Subcutaneous abdominal adipose tissue (tissue), 5 donors: ENCODE measurements around the gene ZNF524.
A peak's percentile ranks its signal among the peaks of the same experiment; 100 is the strongest.
"Not testable (repeated sequence)": the region's sequence is repeated elsewhere in the genome, so short reads cannot be mapped to it uniquely, and the experiment has no call there.

Experiments used
- H3K27ac ChIP-seq: one replicate; pipeline ENCODE4 v1.7.0; 2013; ENCODE audit warnings: low read depth, mild to moderate bottlenecking, inconsistent platforms, low read length, moderate library complexity
- H3K27me3 ChIP-seq, 5 donors: one replicate each; pipeline ENCODE4 v1.7.0; 2013; ENCODE audit warnings: low read length in 5 of 5, inconsistent platforms in 1 of 5; ENCODE audit not compliant: control insufficient read depth in 5 of 5, insufficient read depth in 4 of 5
- H3K36me3 ChIP-seq, 5 donors: one replicate each; pipeline ENCODE4 v1.7.0; 2013; ENCODE audit warnings: low read length in 5 of 5; ENCODE audit not compliant: control insufficient read depth in 5 of 5, insufficient read depth in 5 of 5
- H3K4me1 ChIP-seq, 5 donors: one replicate each; pipeline ENCODE4 v1.7.0; 2013; ENCODE audit warnings: low read length in 5 of 5, mild to moderate bottlenecking in 3 of 5, moderate library complexity in 1 of 5; ENCODE audit not compliant: control insufficient read depth in 5 of 5, insufficient read depth in 5 of 5
- H3K4me3 ChIP-seq, 5 donors: one replicate each; pipeline ENCODE4 v1.7.0; 2013; ENCODE audit warnings: low read length in 5 of 5, low read depth in 1 of 5
- H3K9ac ChIP-seq, 5 donors: one replicate each; pipeline ENCODE4 v1.7.0; 2013; ENCODE audit warnings: low read length in 5 of 5, mild to moderate bottlenecking in 4 of 5, moderate library complexity in 3 of 5
- H3K9me3 ChIP-seq, 5 donors: one replicate each; pipeline ENCODE4 v1.7.0; 2013; ENCODE audit warnings: low read length in 5 of 5; ENCODE audit not compliant: control insufficient read depth in 5 of 5
- donor health status: healthy.
- donor health status: healthy.
- donor health status: healthy.
- donor health status: healthy.
- donor health status: healthy.

ZNF524 gene

DNA sequence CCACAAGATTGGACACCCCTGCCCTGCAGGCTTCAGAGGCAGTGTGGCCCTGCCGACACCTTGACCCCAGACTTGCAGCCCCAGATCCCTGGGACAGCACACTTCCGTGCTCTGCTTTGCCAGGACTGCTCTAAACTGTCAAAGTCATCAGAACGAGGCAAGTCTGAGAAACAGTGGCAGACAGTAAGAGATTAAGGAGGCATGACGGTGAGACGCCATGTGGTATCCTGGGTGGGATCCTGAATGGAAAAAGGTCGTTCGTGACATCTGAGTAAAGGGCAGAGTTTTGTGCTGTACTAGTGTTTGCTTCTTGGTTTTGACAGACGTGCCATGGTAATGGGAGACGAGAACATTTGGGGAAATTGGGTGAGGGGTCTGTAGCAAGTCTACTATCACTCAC lies 33.3 kb upstream of the ZNF524 start:
- H3K9ac ChIP-seq, result no peak overlapping the region
- H3K4me1 ChIP-seq, result no peaks in the 10 kb centered on the region
- H3K27ac ChIP-seq, result no peak overlapping the region
- H3K9me3 ChIP-seq, result peaks cover 0 to 2% (median 0%) of the 10 kb centered on the region in 5 donors
- H3K36me3 ChIP-seq, result no peaks in the 10 kb centered on the region
- H3K4me3 ChIP-seq, result no peak overlapping the region
- H3K27me3 ChIP-seq, result peaks cover 0 to 9% (median 0%) of the 10 kb centered on the region in 5 donors

- Histone ChIP-seq H3K4me3 (no peak overlapping the region), H3K9ac (no peak overlapping the region), H3K36me3 (no peaks in the 10 kb centered on the region), H3K4me1 (no peaks in the 10 kb centered on the region), H3K27ac (no peak overlapping the region), H3K9me3 (peaks cover 0 to 2% (median 0%) of the 10 kb centered on the region in 5 donors), H3K27me3 (peaks cover 0 to 9% (median 0%) of the 10 kb centered on the region in 5 donors)
Observed at GRCh38 chr19:55567708-55568328, 32.3 kb upstream of the ZNF524 start.

DNA sequence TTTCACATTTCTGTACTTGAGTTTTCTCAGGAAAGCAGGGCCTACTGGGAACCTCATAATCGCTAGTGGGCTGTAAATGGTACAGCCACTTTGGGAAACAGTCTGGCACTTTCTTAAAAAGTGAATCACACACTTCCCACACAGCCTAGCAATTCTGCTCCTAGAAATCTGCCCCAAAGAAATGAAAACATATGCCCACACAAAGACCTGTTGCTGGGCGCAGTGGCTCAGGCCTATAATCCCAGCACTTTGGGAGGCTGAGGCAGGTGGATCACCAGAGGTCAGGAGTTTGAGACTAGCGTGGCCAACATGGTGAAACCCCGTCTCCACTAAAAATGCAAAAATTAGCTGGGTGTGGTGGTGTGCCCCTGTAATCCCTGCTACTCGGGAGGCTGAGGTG lies 30.6 kb upstream of the ZNF524 start:
- H3K4me3 ChIP-seq, H3K36me3 ChIP-seq, H3K9ac ChIP-seq, H3K4me1 ChIP-seq, H3K27ac ChIP-seq, H3K9me3 ChIP-seq, H3K27me3 ChIP-seq: not testable (repeated sequence)

- not testable (repeated sequence) for H3K4me3 ChIP-seq, H3K9me3 ChIP-seq, H3K27me3 ChIP-seq, H3K4me1 ChIP-seq, H3K9ac ChIP-seq, H3K27ac ChIP-seq
- peaks cover 0 to 21% (median 11%) of the 10 kb centered on the region in 5 donors for H3K36me3 ChIP-seq
Observed at GRCh38 chr19:55573929-55574328, 26.2 kb upstream of the ZNF524 start.

DNA sequence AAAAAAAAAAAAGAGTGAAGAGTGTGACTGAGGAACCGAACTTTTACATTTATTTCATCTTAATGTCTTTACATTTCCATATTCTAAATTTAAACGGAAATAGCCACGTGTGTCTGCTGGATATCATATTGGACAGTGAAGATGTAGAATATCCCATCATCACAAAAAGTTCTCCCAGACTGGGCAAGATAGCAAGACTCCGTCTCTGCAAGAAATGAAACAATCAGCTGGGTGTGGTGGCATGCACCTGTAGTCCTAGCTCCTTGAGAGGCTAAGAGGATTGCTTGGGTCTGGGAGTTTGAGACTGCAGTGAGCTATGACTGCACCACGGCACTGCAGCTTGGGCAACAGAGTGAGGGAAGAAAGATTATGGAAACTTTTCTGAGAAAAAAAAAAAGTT lies 23.3 kb upstream of the ZNF524 start:
- Histone ChIP-seq H3K4me3 (no peak overlapping the region), H3K4me1 (peaks cover 2 to 19% (median 18%) of the 10 kb centered on the region in 5 donors), H3K9ac (no peak overlapping the region), H3K27me3 (no peaks in the 10 kb centered on the region), H3K27ac (no peak overlapping the region), H3K36me3 (peaks cover 0 to 22% (median 13%) of the 10 kb centered on the region in 5 donors), H3K9me3 (peaks cover 0 to 2% (median 0%) of the 10 kb centered on the region in 5 donors)

- Histone ChIP-seq H3K9me3 (peaks cover 0 to 2% (median 0%) of the 10 kb centered on the region in 5 donors), H3K4me3 (no peak overlapping the region), H3K27me3 (no peaks in the 10 kb centered on the region), H3K4me1 (peaks cover 2 to 25% (median 24%) of the 10 kb centered on the region in 5 donors), H3K9ac (no peak overlapping the region), H3K36me3 (peaks cover 0 to 22% (median 13%) of the 10 kb centered on the region in 5 donors), H3K27ac (no peak overlapping the region)
Observed at GRCh38 chr19:55578031-55578760, 21.9 kb upstream of the ZNF524 start.

DNA sequence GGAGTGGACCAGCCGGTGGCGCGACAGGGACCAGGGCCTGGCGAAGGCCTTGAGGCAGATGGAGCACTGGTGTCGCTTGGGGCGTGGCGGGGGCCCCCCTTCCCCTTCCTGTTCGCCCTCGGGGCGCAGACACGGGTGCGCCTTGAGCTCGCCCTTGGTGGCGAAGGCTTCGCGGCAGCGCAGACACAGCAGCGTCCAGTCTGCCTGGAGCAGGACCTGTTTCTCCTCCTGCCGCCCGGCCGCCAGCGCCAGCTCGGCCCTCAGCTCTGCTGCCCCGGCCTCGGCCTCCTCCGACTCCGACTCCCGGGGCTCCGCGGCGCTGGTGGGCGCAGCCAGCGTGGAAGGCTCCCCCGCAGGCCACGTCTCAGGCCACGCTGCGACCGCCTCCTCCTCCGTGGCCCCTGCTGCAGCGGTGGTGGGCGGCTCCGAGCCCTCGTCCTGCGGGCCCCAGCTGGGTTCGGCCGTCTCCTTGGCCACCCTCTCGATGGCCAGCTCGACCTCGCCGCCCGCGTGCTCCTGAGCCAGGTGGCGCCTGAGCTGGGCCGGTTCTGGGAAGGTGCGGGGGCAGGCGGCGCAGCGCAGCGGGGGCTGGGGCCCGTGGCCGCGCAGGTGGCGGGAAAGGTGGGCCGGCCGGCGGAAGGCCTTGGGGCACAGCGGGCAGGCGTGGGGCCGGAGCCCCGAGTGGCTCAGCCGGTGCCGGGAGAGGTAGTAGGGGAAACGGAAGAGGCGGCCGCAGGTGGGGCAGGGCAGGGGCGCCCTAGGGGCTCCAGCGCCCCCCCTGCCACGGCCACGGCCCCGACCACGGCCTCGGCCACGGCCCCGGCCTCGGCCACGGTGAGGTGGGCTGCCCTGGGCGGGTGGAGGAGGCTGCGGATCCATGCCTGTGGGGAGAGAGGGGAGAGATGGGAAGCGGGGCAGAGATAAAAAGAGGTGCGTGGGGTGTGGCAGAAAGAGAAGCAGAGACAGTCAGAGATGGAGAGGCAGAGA lies 21.0 kb upstream of the ZNF524 start:
- Histone ChIP-seq H3K36me3 (peaks cover 0 to 22% (median 13%) of the 10 kb centered on the region in 5 donors), H3K9ac (peak overlapping the region in 4 of 5 donors; percentile 65 to 91 (median 84)), H3K4me1 (peaks cover 2 to 28% (median 24%) of the 10 kb centered on the region in 5 donors), H3K27ac (peak overlapping the region; percentile 77), H3K27me3 (no peaks in the 10 kb centered on the region), H3K4me3 (peak overlapping the region in 4 of 5 donors; percentile 80 to 87 (median 82)), H3K9me3 (peaks cover 0 to 2% (median 0%) of the 10 kb centered on the region in 5 donors)

- Histone ChIP-seq H3K36me3 (peaks cover 0 to 22% (median 13%) of the 10 kb centered on the region in 5 donors), H3K4me3 (peak overlapping the region; percentile 74 to 87 (median 82)), H3K4me1 (peaks cover 2 to 28% (median 24%) of the 10 kb centered on the region in 5 donors), H3K27me3 (no peaks in the 10 kb centered on the region), H3K9ac (peak overlapping the region; percentile 65 to 91 (median 86)), H3K9me3 (peaks cover 0 to 2% (median 0%) of the 10 kb centered on the region in 5 donors), H3K27ac (peak overlapping the region; percentile 77)
Observed at GRCh38 chr19:55579766-55580621, 20.1 kb upstream of the ZNF524 start.

DNA sequence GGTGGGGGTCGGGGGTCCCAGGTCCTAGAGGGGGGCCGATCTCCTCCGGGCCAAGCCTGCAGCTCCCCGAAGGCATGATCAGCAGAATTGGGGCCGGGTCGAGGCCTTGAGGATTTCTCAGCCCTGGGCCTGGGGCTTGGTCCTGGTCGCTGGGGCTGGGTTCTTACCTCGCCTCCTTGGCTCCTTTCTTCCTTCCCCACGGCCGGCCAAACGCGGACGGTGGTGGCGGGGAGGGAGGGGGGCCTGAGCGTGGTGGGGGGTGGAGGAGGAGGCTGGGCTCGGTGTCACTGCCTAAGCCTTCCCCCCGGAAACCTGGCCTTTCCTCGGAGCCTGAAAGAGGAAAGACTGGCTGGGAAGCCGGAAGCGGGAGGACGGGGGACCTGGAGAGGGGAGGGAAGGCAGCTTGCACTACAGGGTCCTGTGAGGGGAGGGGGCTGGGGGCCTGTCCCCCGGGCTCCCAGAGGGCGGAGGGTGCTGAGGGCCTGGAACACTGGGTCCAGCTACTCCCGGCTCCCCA lies 19.4 kb upstream of the ZNF524 start, which contains the start of gene ZNF579:
Gene ZNF579 (minus strand): TSS at position 221 of the 517 bp plus-strand sequence. CDS start 1,209 bp downstream, outside the sequence.
- peak within 1 kb of the TSS; percentile 81 to 91 (median 86) for H3K9ac ChIP-seq
- peaks cover 2 to 32% (median 29%) of the 10 kb centered on the region in 5 donors for H3K4me1 ChIP-seq
- peaks cover 0 to 2% (median 0%) of the 10 kb centered on the region in 5 donors for H3K9me3 ChIP-seq
- peaks cover 0 to 22% (median 13%) of the 10 kb centered on the region in 5 donors for H3K36me3 ChIP-seq
- H3K4me3 ChIP-seq, result peak within 1 kb of the TSS; percentile 74 to 87 (median 82)
- no peaks in the 10 kb centered on the region for H3K27me3 ChIP-seq
- peak within 1 kb of the TSS; percentile 77 for H3K27ac ChIP-seq
